Tibial nerve (tissue), 4 donors: ENCODE results near the gene PRKCH. TPM values are rescaled to one million over a fixed set of nuclear protein-coding genes. Genes with fewer than 3 reads are reported as not detected.

Source experiments
- DNase-seq, 2 donors: peaks; one replicate each; pipeline ENCODE4 v3.0.0-alpha.2; 2019; ENCODE audit warnings: low spot score in 2 of 2
- H3K27ac ChIP-seq, 4 donors: fragments of 200-600 bp; sonication (generic) in 3 of 4; one replicate each; pipeline ENCODE4 v1.5.1; 2017 to 2019; ENCODE audit warnings: mild to moderate bottlenecking in 1 of 4
- H3K27me3 ChIP-seq, 2 donors: fragments of 200-600 bp; sonication (generic) in 1 of 2; one replicate each; pipeline versions ENCODE4 v1.5.1 to v1.6.0; 2017 to 2019
- H3K36me3 ChIP-seq, 3 donors: fragments of 200-600 bp; sonication (generic); one replicate each; pipeline ENCODE4 v1.5.1; 2018 to 2019
- H3K4me1 ChIP-seq, 4 donors: fragments of 200-600 bp; sonication (generic) in 3 of 4; one replicate each; pipeline ENCODE4 v1.5.1; 2017 to 2019
- H3K4me3 ChIP-seq, 4 donors: fragments of 200-600 bp; sonication (generic) in 3 of 4; one replicate each; pipeline ENCODE4 v1.5.1; 2017 to 2019; ENCODE audit warnings: mild to moderate bottlenecking in 1 of 4, moderate library complexity in 1 of 4
- H3K9me3 ChIP-seq, 4 donors: fragments of 200-600 bp; sonication (generic) in 3 of 4; one replicate each; pipeline ENCODE4 v1.5.1; 2017 to 2019
- CTCF ChIP-seq, 5 experiments: fragments of 200-600 bp in 3 of 5; fragments of 450-650 bp in 2 of 5; sonication (generic) in 3 of 5; IDR thresholded peaks; one replicate each; pipeline ENCODE4 v1.5.1; 2016 to 2019; ENCODE audit warnings: antibody characterized with exemption in 5 of 5, mild to moderate bottlenecking in 3 of 5, moderate library complexity in 2 of 5
- EP300 ChIP-seq, 2 donors: sonication (generic); formaldehyde crosslinking; IDR thresholded peaks; one replicate each; pipeline ENCODE4 v1.6.1; 2017; ENCODE audit warnings: antibody characterized with exemption in 2 of 2, mild to moderate bottlenecking in 1 of 2
- POLR2A ChIP-seq, 2 donors: fragments of 450-650 bp; IDR thresholded peaks; one replicate each; pipeline ENCODE4 v1.6.1; 2017; ENCODE audit warnings: antibody characterized with exemption in 2 of 2, mild to moderate bottlenecking in 2 of 2, moderate library complexity in 2 of 2
- WGBS, 2 donors: methylation state at CpG; one replicate each; pipeline ENCODE4 v1.1.5; 2018; 5-methylcytosine and 5-hydroxymethylcytosine counted together
- total RNA-seq, 4 donors: library from RNA; depleted of rRNA; stranded (reverse); fragments of >200 nt; gene quantifications; one replicate each; pipeline ENCODE4 v1.1.0, GENCODE V29; 2016

Gene PRKCH
- total RNA-seq, 4 donors from 2014 or later: 26.4 to 33.9 (median 29.2) TPM

- H3K27ac ChIP-seq: no peak overlapping the region
- no peaks in the 10 kb centered on the region for H3K27me3 ChIP-seq
- DNase-seq: no peak
- WGBS, 2 donors: 82 to 88% methylated on average over 7 of the region's 7 CpGs
- no peak overlapping the region for H3K4me3 ChIP-seq
- H3K9me3 ChIP-seq: no peaks in the 10 kb centered on the region
- TF ChIP-seq CTCF (IDR thresholded peaks at IDR 0.05) (no peak), EP300 (IDR thresholded peaks at IDR 0.05) (no peak), POLR2A (IDR thresholded peaks at IDR 0.05) (no peak)
- no peaks in the 10 kb centered on the region for H3K36me3 ChIP-seq
- H3K4me1 ChIP-seq: peaks cover 0 to 24% (median 7%) of the 10 kb centered on the region in 4 donors
These were observed 219.6 kb downstream of the PRKCH start for GRCh38 chr14:61540931-61541330.

- Histone ChIP-seq H3K9me3 (no peaks in the 10 kb centered on the region), H3K36me3 (no peaks in the 10 kb centered on the region), H3K27me3 (no peaks in the 10 kb centered on the region), H3K4me1 (peaks cover 0 to 34% (median 6%) of the 10 kb centered on the region in 4 donors), H3K27ac (peak overlapping the region in 1 of 4 donors; percentile 79), H3K4me3 (no peak overlapping the region)
- WGBS, 2 donors: 58 to 70% methylated on average over 8 of the region's 8 CpGs
- DNase-seq: peak in 1 of 2 donors; percentile 64
- TF ChIP-seq CTCF (IDR thresholded peaks at IDR 0.05) (no peak), POLR2A (IDR thresholded peaks at IDR 0.05) (no peak), EP300 (IDR thresholded peaks at IDR 0.05) (peak in 1 of 2 donors; percentile 75)
These were observed 221.7 kb downstream of the PRKCH start for GRCh38 chr14:61542848-61543790.

GRCh38 chr14:61543946-61544345, 222.6 kb downstream of the PRKCH start:
- TF ChIP-seq CTCF (IDR thresholded peaks at IDR 0.05) (no peak), POLR2A (IDR thresholded peaks at IDR 0.05) (no peak), EP300 (IDR thresholded peaks at IDR 0.05) (no peak)
- peaks cover 0 to 34% (median 7%) of the 10 kb centered on the region in 4 donors for H3K4me1 ChIP-seq
- H3K36me3 ChIP-seq: peaks cover 0 to under 1% (median 0%) of the 10 kb centered on the region in 3 donors
- DNase-seq: no peak
- no peaks in the 10 kb centered on the region for H3K27me3 ChIP-seq
- no peak overlapping the region for H3K4me3 ChIP-seq
- 92 to 93% methylated on average over 7 of the region's 7 CpGs for WGBS, 2 donors
- H3K27ac ChIP-seq: peak overlapping the region in 2 of 4 donors; percentile 55 to 79
- H3K9me3 ChIP-seq: no peaks in the 10 kb centered on the region

- 83 to 87% methylated on average over 14 of the region's 14 CpGs for WGBS, 2 donors
- TF ChIP-seq CTCF (IDR thresholded peaks at IDR 0.05) (no peak), POLR2A (IDR thresholded peaks at IDR 0.05) (no peak), EP300 (IDR thresholded peaks at IDR 0.05) (peak in 1 of 2 donors; percentile 52)
- Histone ChIP-seq H3K9me3 (no peaks in the 10 kb centered on the region), H3K4me3 (no peak overlapping the region), H3K27ac (peak overlapping the region in 2 of 4 donors; percentile 55 to 79), H3K4me1 (peaks cover 0 to 34% (median 7%) of the 10 kb centered on the region in 4 donors), H3K27me3 (no peaks in the 10 kb centered on the region), H3K36me3 (peaks cover 0 to 6% (median 0%) of the 10 kb centered on the region in 3 donors)
- DNase-seq: no peak
These were observed 223.3 kb downstream of the PRKCH start for GRCh38 chr14:61544448-61545330.
